Tibial nerve (tissue), 4 donors: ENCODE results near the gene OLFML3.

Source experiments
- CTCF ChIP-seq, 5 experiments: fragments of 200-600 bp in 3 of 5; fragments of 450-650 bp in 2 of 5; sonication (generic) in 3 of 5; IDR thresholded peaks; one replicate each; pipeline ENCODE4 v1.5.1; 2016 to 2019; ENCODE audit warnings: antibody characterized with exemption in 5 of 5, mild to moderate bottlenecking in 3 of 5, moderate library complexity in 2 of 5
- EP300 ChIP-seq, 2 donors: sonication (generic); formaldehyde crosslinking; IDR thresholded peaks; one replicate each; pipeline ENCODE4 v1.6.1; 2017; ENCODE audit warnings: antibody characterized with exemption in 2 of 2, mild to moderate bottlenecking in 1 of 2

- TF ChIP-seq CTCF (IDR thresholded peaks at IDR 0.05) (no peak), EP300 (IDR thresholded peaks at IDR 0.05) (no peak)
These were observed 11.7 kb downstream of the OLFML3 start for GRCh38 chr1:113990961-113991360.
